GM12873 (cell line): ENCODE results near the gene RPP40.

Experiments
- TF ChIP-seq, protein P1 (sequence below): IDR thresholded peaks from 2 replicates; pipeline ENCODE4 v1.5.1; 2012; ENCODE audit warnings: low read depth, mild to moderate bottlenecking, moderate library complexity, low read length, control low read depth; ENCODE audit not compliant: insufficient read depth; ENCODE audit errors: missing control alignments

The RPP40 gene

DNA sequence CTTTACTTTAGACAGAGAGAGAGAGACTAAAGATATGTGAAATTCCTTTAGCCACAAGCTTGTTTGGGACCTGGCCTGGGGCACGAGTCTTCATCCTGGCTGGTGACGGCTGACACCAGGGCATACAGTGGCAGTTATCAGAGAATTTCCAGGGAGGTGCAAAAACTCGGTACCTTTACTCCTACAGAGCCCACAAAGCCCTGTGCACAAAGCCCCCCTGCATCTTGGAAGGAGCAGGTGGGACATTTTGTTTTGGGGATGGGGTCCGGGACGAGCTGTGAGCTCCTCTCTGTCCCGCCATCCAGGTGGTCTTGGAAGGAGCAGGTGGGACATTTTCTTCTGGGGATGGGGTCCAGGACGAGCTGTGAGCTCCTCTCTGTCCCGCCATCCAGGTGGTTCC, 28.9 kb downstream of the RPP40 start:
- TF ChIP-seq, protein P1, sequence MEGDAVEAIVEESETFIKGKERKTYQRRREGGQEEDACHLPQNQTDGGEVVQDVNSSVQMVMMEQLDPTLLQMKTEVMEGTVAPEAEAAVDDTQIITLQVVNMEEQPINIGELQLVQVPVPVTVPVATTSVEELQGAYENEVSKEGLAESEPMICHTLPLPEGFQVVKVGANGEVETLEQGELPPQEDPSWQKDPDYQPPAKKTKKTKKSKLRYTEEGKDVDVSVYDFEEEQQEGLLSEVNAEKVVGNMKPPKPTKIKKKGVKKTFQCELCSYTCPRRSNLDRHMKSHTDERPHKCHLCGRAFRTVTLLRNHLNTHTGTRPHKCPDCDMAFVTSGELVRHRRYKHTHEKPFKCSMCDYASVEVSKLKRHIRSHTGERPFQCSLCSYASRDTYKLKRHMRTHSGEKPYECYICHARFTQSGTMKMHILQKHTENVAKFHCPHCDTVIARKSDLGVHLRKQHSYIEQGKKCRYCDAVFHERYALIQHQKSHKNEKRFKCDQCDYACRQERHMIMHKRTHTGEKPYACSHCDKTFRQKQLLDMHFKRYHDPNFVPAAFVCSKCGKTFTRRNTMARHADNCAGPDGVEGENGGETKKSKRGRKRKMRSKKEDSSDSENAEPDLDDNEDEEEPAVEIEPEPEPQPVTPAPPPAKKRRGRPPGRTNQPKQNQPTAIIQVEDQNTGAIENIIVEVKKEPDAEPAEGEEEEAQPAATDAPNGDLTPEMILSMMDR: no peak

DNA sequence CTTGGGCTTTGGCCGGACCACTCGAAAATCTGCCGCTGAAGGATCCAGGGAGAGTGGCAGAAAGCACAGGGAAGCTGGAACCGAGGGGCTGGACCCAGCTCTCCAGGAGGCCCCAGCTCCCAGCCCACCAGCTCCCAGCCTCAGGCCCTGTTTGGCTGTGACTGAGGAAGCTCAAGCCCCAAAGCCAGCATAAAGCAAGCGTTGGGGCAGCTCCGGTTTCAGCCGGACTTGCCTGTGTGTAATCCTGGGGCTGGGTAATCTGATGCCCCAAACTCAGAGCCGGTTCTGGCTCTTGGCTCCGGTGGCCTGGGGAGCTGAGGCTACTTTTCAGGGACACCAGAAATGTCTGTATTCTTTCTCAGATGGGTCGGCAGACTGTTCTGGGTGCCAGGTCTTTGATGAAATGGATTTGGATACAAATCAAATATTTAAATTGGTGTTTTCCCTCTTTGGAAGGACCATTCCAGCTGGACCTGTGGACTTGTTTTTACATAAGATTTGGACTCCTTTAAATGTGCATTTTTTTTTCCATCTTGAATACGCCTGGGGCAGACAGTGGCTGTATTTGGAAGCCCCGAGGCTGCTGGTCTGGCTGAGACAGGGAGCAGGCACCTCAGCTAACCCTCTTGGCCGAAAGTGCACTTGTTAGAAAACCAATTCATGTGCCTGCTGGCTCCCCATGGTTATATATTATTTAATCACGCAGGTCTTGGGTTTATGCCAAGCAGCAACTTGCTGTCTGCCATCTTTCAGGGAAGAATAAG, 29.7 kb downstream of the RPP40 start:
- TF ChIP-seq, protein P1: no peak

DNA sequence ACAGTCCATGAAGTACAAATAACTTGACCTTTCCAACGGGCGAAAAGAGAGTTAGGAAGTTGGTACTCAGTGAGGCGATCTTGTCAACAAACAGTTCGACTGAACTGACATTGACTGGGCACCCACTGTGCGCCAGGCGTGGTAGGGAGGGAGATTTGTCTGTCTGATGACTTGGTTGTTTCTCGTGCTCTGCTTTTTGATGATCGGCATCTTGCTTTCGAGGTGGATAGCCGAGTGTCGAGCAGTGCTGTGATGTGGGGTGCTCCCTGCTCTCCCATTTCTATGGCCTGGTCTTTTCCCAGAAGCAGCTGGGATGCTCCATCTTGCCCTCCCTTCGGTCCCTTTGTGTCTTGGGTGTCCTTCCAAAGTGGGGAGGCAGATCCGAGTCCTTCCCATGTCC, 30.4 kb downstream of the RPP40 start:
- TF ChIP-seq, protein P1: no peak

DNA sequence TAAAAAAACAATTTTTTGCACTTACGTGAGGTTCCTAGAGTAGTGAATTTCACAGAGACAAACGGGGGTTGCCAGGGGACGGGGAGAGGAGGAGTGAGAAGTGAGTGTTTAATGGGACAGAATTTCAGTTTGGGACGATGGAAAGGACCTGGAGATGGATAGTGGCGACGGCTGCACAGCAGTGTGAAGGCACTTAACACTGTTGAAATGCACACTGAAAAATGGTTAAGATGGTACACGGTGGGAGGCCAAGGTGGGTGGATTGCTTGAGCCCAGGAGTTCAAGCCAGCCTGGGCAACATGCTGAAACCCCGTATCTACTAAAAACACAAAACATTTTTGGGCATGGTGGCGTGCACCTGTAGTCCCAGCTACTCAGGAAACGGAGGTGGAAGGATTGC, 31.4 kb downstream of the RPP40 start:
- TF ChIP-seq, protein P1: no peak

DNA sequence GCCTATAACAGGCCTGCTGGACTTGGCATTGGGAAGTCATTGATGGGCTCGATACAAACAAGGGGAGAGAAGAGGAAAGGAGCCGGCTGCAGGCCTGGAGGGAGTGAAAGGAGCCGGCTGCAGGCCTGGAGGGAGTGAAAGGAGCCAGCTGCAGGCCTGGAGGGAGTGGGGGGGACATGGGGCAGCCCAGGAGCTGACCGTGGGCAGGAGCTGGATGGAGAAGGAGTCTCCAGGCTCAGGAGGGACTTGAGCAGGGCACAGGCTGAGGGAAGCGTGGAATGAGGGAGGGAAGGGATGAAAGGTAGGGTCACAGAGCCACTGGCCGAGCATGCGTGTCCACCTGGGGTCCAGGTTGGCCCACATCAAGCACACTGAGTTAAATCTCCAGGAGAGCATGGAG, 32.0 kb downstream of the RPP40 start:
- TF ChIP-seq, protein P1: no peak

DNA sequence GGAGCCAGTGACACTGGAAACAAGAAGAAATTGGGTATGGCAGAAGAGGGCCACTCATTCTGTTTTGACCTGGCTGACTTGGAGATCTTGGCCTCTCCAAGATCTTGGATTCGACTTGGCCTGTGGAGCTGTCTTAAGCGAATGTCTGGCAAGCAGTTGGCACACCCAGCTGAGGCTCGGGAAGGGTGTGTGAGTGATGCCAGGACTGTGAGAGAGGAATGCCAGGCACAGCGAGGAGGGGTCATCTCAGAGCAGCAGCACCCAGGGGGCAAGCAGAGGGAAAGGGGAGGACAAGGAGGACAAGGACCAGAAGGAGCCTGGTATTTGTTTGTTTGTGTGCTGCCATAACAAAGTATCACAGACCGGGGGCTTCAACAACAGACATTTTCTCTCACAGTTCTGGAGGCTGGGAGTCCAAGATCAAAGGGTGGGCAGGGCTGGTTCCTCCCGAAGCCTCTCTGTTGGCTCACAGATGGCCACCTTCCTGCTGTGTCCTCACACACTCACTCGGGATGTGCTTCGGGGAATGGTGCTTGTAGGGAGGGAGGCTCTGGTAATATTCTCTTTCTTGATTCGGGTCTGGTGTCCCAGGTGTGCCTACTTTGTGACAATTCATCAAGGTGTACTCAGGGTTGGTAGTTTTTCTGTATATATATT, 33.0 kb downstream of the RPP40 start:
- TF ChIP-seq, protein P1: no peak

DNA sequence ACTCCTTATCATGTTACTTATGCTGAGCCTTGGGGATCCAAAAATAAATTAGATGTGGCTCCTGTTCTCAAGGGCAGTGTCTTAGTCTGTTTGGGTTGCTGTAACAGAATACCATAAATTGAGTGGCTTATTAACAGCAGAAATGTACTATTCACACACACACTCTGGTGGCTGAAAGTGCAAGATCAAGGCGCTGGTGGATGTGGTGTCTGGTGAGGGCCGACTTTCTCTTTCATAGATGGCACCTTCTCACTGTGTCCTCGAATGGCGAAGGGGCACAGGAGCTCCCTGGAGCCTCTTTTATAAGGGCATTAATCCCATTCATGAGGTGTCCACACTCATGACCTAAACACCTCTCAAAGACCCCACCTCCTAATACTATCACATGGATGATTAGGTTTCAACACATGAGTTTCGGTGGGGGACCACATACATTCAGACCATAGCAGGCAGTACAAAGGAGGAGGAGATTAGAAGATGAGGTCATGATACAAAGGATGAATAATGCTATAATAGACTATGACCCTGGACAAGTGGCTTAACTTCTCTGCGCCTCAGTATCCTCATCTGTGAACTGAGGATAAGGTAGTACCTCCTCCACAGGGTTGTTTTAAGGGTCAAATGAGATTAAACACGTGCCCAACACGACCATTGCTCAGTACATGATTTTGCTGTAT, 34.1 kb downstream of the RPP40 start:
- TF ChIP-seq, protein P1: no peak
